DOHH2 (cell line): ENCODE data around the gene PILRA.

ENCODE experiments used
- EZH2phosphoT487 ChIP-seq: fragments of 200-600 bp; sonication (generic); IDR thresholded peaks from 2 replicates; pipeline ENCODE4 v1.6.1; 2017; ENCODE audit warnings: borderline replicate concordance, mild to moderate bottlenecking, antibody characterized with exemption, low read length, moderate library complexity, mixed read lengths
- TF ChIP-seq, protein P1 (sequence below): fragments of 200-600 bp; sonication (generic); IDR thresholded peaks from one replicate; pipeline ENCODE4 v1.5.1; 2014; ENCODE audit warnings: antibody characterized with exemption, mild to moderate bottlenecking, low read depth, low read length; ENCODE audit not compliant: poor library complexity, severe bottlenecking

DNA sequence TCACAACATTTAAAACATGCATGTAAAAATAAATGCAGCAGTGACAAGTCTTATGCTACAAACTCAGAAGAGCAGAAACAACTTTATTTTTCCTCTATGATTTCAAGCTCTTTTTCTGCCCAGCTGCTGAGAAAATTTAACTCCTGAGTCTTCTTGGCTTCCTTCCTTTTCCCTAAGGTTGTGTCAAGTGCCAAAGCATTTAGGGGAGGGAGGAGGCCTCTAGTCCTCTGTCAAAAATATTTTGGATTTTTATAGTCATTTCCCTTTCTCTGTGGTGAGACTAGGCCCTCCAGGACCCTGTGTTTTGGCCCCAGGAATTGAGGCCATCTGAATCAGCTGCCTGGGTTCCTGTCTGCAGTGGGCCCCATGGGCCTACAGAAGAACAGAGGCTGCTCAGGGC, 26.4 kb upstream of the PILRA start:
- TF ChIP-seq, protein P1, sequence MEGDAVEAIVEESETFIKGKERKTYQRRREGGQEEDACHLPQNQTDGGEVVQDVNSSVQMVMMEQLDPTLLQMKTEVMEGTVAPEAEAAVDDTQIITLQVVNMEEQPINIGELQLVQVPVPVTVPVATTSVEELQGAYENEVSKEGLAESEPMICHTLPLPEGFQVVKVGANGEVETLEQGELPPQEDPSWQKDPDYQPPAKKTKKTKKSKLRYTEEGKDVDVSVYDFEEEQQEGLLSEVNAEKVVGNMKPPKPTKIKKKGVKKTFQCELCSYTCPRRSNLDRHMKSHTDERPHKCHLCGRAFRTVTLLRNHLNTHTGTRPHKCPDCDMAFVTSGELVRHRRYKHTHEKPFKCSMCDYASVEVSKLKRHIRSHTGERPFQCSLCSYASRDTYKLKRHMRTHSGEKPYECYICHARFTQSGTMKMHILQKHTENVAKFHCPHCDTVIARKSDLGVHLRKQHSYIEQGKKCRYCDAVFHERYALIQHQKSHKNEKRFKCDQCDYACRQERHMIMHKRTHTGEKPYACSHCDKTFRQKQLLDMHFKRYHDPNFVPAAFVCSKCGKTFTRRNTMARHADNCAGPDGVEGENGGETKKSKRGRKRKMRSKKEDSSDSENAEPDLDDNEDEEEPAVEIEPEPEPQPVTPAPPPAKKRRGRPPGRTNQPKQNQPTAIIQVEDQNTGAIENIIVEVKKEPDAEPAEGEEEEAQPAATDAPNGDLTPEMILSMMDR, result no peak
- no peak for TF ChIP-seq EZH2phosphoT487
